DMS79 treated with DMSO at 0.1 percent for 48 hours (cell line): ENCODE data around the gene PPP1R7.
A peak's percentile ranks its signal among the peaks of the same experiment; 100 is the strongest.

Experiments
- DNase-seq: peaks from one replicate; lab custom pipeline; 2025; lab: John Stamatoyannopoulos, UW

PPP1R7 gene

GRCh38 chr2:241215421-241215820 is 65.2 kb downstream of the PPP1R7 start:
- no peak for DNase-seq

GRCh38 chr2:241216211-241216761 is 66.0 kb downstream of the PPP1R7 start:
- no peak for DNase-seq

GRCh38 chr2:241217320-241218031 is 67.2 kb downstream of the PPP1R7 start:
- DNase-seq: peak; percentile 20

- DNase-seq: peak; percentile 12
These were observed 68.1 kb downstream of the PPP1R7 start for GRCh38 chr2:241218131-241219029.

GRCh38 chr2:241219030-241219382 is 68.7 kb downstream of the PPP1R7 start:
- no peak for DNase-seq

- no peak for DNase-seq
These were observed 69.6 kb downstream of the PPP1R7 start for GRCh38 chr2:241219856-241220356.

GRCh38 chr2:241223211-241224017 is 73.1 kb downstream of the PPP1R7 start:
- no peak for DNase-seq

- no peak for DNase-seq
These were observed 74.0 kb downstream of the PPP1R7 start for GRCh38 chr2:241224018-241224850.

- no peak for DNase-seq
These were observed 74.7 kb downstream of the PPP1R7 start for GRCh38 chr2:241224851-241225438.

GRCh38 chr2:241225545-241225944 is 75.3 kb downstream of the PPP1R7 start:
- no peak for DNase-seq

GRCh38 chr2:241225983-241226382 is 75.7 kb downstream of the PPP1R7 start:
- no peak for DNase-seq

- no peak for DNase-seq
These were observed 76.7 kb downstream of the PPP1R7 start for GRCh38 chr2:241226723-241227572.

GRCh38 chr2:241227594-241227993 is 77.3 kb downstream of the PPP1R7 start:
- no peak for DNase-seq

GRCh38 chr2:241228081-241228859 is 78.0 kb downstream of the PPP1R7 start:
- DNase-seq: no peak

- DNase-seq: no peak
These were observed 78.7 kb downstream of the PPP1R7 start for GRCh38 chr2:241228860-241229516.

GRCh38 chr2:241229563-241230401 is 79.5 kb downstream of the PPP1R7 start:
- no peak for DNase-seq

- DNase-seq: no peak
These were observed 80.2 kb downstream of the PPP1R7 start for GRCh38 chr2:241230435-241230834.
